GM21576 (cell line): Measurements from ENCODE around the gene RGS2.

Experiments used
- ATAC-seq: cut with Tn5 transposase; IDR thresholded peaks from one replicate; pipeline ENCODE4 v1.9.1; 2021; ENCODE audit warnings: mild to moderate bottlenecking, moderate library complexity; ENCODE audit not compliant: unreplicated experiment

The RGS2 gene

DNA sequence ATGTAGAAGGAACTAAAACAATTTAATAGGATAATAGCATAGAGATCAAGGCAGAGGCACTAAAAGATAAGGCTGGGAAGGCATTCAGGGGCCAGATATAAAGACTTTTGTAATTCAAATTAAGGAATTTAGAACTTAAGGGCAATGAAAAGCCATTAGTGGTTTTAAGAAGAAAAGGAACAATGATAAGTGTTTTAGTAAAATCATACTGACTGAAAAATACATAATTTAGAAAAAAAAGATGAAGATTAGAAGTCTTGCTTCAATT lies 14.1 kb upstream of the RGS2 start:
- ATAC-seq: no peak

DNA sequence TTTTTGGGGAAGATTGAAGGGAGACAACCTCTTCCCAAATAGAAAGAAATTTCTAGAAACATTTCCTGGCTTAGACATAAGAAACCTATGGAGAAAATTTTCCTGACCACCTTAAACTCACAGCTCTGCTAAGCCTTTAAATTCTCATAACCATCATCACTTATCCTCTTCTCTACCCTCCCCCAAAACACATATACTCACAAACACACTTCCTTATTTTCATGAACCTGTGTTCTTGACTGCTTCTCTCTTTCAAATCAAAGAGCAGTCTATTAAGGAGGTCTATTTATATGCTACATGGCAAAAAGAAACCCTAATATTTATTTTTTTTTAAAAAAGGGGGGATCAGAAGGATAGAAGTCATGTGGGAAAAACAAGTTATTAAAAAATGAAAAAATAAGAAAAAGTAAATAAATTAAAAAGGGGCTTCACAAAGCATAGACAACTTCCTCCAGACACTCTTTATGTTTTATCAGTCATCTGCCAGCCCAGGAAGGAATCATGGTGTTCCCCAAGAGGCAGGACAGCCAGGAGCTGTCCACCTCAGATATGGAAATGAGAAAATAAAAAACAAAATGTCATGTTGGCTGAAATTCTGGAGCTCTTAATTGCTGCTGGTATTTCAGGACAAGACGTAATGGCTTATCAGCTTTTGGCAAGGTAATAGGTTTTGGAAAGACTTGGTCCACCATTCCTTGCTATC lies 12.8 kb upstream of the RGS2 start:
- no peak for ATAC-seq

DNA sequence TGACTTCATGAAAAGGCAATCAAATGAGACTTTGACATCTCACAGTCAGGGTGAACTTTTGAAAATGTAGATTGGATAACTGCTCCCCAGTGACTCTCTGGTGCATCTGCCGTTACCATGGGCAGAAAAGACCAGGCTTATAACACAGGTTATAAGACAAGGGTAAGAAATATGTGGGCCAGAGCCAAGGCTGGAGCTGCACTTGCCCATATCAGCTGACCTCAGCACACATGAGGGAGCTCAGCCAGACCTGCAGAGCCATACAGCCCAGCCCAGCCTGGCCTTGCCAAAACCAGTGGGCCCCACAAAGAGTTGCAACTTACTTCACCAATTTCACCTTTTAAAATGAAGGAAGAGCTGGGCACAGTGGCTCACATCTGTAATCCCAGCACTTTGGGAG lies 11.7 kb upstream of the RGS2 start:
- no peak for ATAC-seq

DNA sequence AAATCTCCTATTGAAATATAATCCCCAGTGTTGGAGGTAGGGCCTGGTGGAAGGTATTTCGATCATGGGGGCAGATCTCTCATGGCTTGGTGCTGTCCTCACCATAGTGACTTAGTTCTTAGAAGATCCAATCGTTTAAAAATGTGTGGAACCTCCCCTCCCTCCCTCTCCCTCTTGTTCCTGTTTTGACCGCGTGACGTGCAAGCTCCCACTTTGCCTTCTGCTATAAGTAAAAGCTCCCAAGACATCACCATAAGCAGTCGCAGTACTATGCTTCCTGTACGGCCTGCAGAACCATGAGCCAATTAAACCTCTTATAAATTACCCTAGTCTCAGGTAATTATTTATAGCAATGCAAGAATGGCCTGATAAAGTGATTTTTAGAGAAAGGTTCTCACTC lies 10.9 kb upstream of the RGS2 start:
- ATAC-seq: no peak

DNA sequence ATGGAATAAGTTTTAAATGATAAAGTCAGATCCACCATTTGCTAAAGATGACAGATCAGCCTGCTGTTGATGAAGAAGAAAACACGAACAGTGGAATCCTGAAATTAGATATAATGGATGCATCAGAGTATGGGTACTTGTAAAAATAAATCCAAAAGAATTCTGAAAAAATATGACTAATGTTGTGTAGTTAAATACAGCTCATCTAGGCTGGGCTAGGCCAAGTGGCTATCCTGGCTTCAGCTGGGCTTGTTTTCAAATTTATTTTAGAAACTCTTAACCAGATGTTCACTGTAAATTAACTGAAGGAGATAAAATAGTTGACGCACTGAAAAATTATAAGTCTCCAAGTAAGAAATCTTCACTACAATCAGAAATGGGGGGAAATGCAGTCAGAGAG lies 7.4 kb upstream of the RGS2 start:
- no peak for ATAC-seq

DNA sequence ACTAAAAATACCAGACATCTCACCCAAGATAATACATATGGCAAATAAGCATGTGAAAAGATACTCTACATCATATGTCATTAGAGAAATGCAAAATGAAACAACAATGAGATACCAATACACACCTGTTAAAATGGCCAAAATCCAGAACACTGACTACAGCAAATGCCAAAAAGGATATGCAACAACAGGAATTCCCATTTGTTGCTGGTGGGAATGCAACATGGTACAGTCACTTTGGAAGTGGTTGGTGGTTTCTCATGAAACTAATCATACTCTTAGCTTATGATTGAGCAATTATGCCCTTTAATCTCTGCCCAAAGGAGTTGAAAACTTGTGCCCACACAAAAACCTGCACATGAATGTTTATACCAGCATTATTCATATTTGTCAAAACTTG lies 6.4 kb upstream of the RGS2 start:
- no peak for ATAC-seq

DNA sequence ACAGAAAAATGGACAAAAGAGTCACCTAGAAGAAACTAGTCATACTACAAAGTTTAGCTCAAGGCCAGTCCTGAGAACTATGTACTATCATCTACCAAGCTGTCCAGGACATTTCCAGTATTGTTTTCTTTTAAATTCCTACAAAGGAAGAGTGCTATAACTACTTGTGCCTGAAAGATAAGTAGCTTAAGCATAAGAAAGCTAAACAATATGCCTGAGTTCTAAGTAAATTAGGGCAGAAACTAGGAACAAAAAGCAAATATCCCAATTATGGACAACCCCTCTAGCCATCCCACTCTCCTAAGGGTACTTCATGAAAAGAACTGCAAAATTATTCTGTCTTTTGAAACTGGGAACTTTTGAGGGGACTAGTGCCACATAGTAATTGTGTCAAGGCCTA lies 5.3 kb upstream of the RGS2 start:
- no peak for ATAC-seq

DNA sequence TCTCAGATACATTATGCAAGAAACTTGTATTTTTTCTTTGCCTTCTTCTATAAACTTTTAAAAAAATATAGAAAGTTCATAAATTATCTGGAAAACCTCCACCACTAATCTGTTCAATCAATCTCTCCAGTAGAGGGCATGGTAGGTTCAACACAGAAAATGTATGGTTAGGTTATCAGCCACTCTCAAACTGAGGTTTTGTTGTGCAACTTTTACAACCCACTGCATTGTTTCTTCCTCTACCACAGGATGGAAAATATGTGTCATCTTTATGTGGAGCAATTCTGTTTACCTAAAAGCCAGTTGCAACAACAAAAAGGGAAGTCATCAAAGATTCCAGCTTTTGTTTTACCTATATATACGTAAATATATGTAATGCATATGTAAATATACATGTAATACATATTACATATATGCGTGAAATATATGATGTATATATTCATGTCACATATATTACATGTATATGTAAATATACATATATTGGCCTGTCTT lies 3.0 kb upstream of the RGS2 start:
- ATAC-seq: peak; percentile 27

DNA sequence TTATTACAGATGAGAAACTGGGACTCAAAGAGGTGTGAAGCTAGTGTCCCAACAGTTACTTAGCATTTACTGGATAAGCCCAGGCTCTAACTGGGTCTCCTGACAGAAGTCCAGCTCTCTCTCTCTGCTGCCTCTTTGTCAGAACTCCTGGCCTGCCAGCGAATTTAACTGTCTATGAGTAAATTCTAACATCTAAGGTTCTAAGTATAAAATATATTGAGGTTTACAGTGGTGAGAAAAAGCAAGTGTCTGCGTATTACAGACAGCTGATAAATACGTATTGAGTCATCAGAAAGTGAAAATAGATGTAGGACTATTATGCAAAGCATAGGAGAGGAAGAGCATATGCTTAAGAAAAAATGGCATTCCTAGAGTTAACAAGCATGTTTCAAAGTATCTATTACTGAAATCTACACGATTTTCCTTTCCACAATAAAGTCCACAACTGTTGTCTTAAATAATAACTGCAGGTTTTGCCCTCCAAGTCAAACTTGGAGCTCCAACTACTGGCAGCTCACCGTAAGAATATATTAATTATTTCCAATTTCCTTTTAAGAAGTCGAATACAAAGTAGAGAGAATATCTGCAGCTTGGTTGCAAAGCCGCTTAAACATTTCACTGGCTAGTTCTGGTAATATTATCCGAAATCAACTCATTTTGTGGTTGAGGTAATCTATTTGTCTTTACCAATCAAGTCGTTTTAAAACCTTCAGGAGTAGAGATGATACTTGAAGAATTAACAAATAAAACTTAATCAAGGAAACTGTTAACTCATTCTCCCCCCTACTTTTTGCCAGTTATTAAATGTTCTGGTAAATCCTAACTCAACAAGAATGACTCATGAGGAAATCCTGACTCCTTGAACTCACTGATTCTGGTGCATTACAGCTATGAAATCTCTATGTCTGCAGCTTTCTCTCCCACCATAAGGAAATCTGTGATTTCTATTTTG lies 1.4 kb upstream of the RGS2 start:
- ATAC-seq: peak; percentile 34

DNA sequence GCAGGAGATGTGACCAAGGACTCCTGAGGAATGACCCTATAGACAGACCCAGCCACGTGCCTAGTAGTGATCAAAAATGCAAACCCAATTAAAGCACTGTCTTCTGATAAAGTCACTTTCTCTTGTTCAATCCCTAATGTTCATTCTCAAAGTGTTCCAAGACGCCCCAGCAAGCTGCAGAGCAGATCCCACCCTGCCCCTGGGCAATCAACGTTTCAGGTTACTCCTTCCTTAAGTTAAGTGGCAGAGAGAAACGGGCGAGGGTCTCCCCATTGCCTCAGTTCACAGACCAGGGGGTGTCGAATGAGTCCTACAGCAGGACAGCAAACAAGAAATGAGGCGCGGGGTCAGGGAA lies 699 bp upstream of the RGS2 start:
- no peak for ATAC-seq

DNA sequence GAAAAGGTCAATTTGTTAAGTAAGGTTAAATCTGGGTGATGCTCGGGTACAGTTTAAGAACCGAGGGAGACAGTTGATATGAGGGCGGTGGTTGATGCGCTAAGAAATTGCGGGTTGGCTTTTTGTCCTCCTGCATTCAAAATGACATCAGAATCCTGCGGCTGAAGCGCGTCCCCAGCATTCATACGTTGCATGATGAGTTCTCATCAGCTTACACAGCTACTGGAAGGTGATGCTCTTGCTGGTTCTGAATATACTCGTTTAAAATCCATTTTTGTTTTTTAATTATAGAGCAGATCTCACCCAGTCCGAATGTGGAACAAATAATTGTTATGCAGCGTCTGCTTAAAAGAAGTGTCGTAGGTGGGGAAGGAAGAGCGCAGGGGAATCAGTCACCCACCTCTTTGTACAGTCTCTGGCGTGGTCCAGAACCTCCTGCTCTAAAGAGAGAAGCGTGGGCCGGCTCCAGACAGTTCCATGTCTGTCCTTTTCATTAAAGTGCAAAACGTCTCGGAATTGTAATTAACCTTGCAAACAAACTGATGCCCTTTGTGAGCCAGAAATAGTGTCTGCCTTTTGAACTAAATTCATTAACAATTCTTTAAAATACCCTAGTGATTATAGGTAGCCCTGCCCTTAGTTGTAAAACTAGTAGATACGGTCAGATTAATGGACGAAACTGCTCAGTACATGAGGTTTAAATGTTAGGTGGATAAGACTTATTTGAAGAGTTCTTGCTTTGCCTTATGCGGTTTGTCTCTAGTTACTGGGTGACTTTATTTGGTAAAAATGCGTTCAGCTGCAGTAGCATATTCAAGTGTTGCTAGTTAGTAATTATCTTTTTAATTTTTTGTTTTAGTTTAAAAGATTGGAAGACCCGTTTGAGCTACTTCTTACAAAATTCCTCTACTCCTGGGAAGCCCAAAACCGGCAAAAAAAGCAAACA lies 741 bp downstream of the RGS2 start:
- peak; percentile 1 for ATAC-seq

DNA sequence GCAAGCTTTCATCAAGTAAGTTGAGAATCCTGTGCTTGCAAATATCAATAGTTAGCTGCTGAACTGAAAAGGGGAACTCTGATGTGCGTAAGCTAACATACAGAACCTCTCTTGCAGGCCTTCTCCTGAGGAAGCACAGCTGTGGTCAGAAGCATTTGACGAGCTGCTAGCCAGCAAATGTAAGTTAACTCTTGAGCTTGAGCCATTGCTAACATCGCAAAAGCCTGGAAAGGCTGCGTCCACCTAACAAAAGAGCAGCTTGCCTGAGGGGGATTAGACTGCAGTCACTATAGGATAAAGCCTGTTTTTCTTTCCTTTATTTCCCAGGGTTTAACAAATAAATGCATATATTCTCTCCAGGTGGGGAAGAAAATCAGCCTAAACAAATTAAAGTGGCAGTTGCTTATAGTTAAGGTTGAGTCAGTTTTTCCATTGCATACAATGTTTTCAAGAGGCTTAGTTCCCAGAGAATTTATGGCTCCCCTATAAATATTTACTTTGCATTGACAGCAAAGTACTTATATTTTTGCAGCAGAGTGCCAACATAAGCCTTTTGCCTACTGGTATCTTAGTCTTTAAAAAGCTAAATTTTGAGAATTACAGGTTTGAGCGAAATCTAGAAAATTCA lies 1.5 kb downstream of the RGS2 start:
- ATAC-seq: peak; percentile 24

DNA sequence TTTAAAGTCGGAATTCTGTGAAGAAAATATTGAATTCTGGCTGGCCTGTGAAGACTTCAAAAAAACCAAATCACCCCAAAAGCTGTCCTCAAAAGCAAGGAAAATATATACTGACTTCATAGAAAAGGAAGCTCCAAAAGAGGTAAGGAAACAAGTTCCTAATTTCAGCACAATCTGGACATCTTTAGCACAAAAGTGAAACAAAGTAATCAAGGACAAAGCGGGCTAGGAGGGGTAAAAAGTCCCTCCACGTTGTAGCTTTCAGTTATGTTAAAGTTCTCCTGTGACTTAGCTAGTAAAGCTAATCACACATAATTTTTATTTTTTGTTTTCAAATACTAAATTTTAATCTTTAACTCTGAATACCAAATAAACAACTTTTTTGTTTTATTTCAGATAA lies 2.2 kb downstream of the RGS2 start:
- ATAC-seq: no peak

DNA sequence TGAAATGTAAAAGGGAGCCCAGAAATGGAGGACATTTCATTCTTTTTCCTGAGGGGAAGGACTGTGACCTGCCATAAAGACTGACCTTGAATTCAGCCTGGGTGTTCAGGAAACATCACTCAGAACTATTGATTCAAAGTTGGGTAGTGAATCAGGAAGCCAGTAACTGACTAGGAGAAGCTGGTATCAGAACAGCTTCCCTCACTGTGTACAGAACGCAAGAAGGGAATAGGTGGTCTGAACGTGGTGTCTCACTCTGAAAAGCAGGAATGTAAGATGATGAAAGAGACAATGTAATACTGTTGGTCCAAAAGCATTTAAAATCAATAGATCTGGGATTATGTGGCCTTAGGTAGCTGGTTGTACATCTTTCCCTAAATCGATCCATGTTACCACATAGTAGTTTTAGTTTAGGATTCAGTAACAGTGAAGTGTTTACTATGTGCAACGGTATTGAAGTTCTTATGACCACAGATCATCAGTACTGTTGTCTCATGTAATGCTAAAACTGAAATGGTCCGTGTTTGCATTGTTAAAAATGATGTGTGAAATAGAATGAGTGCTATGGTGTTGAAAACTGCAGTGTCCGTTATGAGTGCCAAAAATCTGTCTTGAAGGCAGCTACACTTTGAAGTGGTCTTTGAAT lies 2.9 kb downstream of the RGS2 start:
- no peak for ATAC-seq

DNA sequence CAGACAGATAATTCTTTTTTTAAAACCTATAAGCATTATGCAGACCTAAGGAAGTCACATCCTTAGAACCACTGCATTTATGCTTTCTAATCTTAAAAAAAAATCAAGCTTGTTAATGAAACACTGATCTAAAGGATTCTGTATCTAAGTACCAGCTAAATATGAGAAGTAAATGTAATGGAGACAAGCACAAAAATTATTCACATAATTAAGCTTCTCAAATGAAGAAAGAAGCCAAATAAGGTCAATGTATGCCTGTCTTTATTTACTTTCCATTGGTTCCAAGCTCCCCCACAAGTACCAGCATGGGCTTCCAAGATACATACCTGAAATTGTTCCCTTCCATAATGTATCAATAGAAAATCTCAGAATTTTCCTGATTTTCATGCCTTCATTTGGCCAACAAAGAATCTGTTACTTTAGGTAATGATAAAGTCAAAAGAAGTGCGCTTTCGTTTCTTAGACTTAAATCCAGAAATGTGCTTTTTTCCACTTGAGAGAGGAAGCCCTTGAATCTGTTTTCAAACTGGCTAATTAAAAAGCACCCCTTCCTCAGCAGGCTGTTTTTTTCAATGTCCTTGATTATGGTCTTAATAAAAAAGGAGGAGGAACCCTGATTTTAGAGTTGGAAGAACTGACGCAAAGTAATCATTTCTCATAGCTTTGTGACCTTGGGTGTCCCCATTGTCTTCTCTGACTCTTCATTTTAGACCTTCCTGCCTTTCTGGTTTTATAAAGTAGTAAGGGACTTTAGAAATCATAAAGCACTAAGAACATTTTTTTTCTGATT lies 3.8 kb downstream of the RGS2 start:
- ATAC-seq: no peak

DNA sequence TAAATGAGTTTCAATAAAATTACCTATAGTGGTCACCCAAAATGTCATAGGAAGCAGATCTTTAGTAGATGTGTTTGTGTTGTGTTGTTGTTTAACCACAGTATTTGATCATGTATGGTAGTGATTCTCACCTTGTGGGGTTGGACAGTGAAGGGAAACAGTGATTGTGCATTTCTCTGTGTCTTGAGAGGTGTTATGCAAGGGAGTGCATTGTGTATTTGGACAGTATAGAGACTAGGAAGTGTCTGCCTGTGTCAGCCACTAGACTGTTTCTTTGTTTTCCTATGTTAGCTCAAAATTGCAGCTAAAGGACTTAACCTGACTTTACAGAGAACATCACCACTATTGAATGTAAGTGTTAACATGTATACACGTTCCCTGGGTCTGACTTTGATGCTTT lies 6.0 kb downstream of the RGS2 start:
- no peak for ATAC-seq

DNA sequence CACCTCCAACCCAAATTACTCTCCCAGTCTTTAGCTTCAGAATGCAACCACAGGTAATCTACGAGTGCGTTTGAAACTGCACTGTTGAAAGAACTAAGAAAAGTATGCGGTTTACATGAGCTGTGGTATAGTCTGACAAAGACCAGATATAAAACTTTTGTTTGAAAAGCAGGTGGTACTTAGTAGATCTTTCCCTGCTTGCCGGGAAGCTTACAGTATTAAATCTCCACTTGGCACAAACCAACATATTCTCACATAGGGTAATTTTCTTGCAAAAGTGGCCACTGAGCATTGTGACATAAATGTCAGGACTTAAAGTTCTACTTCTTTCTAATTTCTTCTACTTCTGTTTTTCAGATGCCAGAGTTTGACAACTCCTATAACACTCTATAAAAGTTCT lies 8.4 kb downstream of the RGS2 start:
- ATAC-seq: no peak

DNA sequence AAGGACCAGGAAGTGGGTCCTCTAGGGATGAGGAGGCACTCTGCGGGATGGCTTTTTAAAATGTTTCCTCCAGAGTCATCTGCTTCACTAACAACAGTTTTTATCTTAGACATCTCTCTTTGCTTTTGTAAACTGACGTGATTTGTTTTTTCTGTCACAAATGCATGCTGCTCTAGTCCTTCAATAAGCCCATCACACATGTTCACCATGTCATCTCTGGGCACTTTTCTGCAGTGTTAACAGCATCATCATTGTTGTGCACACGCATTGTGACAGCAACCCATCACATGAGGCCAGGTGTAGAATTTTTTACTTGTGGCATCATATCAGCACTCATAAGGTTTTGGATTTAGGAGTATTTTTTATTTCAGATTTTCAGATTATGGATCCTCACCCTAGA lies 12.5 kb downstream of the RGS2 start:
- no peak for ATAC-seq

DNA sequence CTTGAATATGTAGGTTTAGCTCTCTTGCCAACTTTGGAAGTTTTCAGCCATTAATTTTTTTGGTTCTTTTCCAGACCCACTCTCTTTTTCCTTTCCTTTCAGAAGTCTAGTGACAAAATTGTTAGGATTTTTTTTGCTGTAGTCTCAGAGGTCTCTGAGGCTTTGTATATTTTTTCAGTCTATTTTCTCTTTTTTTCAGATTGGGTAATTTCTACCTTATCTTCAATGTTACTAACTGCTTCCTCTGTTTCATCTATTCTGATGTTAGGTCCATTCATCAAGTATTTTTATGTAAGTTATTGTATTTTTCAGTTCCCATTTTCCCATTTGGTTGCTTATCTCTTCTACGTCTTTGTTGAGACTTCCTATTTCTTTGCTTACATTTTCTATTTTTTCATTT lies 15.7 kb downstream of the RGS2 start:
- ATAC-seq: no peak
